ENCODE data around the gene WWOX. TPM values are rescaled to one million over a fixed set of nuclear protein-coding genes. Genes with fewer than 3 reads are reported as not detected.

The WWOX gene
- polyA plus RNA-seq, 4 donors: 4.9 to 15.8 (median 7.0) TPM

DNA sequence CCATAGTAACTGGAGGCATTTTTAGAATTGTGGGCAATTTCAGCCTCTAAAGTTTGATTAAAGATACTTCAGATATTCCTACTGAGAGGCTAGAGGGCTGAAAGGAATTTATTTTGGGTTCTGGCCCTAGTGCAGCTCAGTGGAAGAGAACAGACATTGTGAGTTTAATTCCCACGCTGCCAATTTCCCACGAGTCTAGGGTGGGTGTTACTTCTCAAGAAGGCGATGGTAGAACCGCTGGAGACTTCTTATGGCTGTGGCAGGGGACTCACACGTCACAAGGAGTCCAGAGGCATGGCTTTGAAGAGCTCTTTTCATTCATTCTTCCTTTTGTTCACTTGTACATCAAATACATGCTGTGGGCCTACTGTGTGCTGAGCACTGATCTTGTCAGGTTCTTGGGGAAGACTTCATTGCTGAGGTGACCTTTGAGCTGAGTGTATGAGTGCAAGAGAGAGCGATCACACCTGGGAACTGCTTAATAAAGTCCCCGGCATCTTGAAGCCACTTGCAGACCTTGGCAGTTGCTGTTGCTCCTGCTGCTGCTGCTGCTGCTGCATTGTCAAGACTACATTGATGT, 111.7 kb downstream of the WWOX start:
- FAIRE-seq: no peak

DNA sequence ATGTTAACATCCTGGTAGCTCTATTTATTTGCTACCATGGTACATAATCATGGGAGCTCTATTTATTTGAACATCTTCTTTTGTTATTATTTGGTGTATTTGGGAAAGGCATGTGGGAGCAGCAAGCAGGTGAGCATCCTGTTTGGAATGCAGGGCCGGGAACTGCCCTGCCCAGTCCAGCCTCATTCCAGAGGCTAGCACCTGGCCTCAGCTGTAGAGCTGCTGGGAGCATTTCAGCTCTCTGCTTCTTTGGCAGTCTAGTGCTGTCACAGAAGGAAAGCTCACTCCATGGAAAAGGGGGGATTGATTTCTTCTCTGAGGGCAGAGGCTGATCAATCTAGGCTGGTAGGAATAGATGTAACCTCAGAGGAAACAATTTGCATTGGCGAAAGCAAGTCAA, 112.5 kb downstream of the WWOX start:
- H3K36me3 ChIP-seq (ENCODE audit: control insufficient read depth in 3 of 3, insufficient read depth in 2 of 3, low read depth in 1 of 3, low read length in 3 of 3): no peaks in the 10 kb centered on the region
- H3K9me3 ChIP-seq (ENCODE audit: control insufficient read depth in 2 of 2, insufficient read depth in 1 of 2, low read depth in 1 of 2, low read length in 1 of 2): no peaks in the 10 kb centered on the region
- H3K27me3 ChIP-seq (ENCODE audit: control insufficient read depth in 3 of 3, insufficient read depth in 3 of 3, low read length in 3 of 3): no peaks in the 10 kb centered on the region
- DNase-seq (no peak), FAIRE-seq (no peak)
- H3K4me1 ChIP-seq (ENCODE audit: control insufficient read depth in 3 of 3, insufficient read depth in 2 of 3, low read depth in 1 of 3, low read length in 2 of 3): no peaks in the 10 kb centered on the region
- H3K27ac ChIP-seq (ENCODE audit: low read depth in 1 of 3, low read length in 2 of 3): no peak overlapping the region
- 64 to 85% (median 65%) methylated on average over 2 of the region's 2 CpGs for WGBS, 3 donors
- H3K4me3 ChIP-seq (ENCODE audit: low read depth in 1 of 3, low read length in 3 of 3): no peak overlapping the region

More for the DNA sequence above, 111.7 kb downstream of the WWOX start:
- Histone ChIP-seq H3K27me3 (ENCODE audit: control insufficient read depth in 3 of 3, insufficient read depth in 3 of 3, low read length in 3 of 3) (no peaks in the 10 kb centered on the region), H3K27ac (ENCODE audit: low read depth in 1 of 3, low read length in 2 of 3) (no peak overlapping the region), H3K36me3 (ENCODE audit: control insufficient read depth in 3 of 3, insufficient read depth in 2 of 3, low read depth in 1 of 3, low read length in 3 of 3) (no peaks in the 10 kb centered on the region), H3K4me1 (ENCODE audit: control insufficient read depth in 3 of 3, insufficient read depth in 2 of 3, low read depth in 1 of 3, low read length in 2 of 3) (no peaks in the 10 kb centered on the region), H3K4me3 (ENCODE audit: low read depth in 1 of 3, low read length in 3 of 3) (no peak overlapping the region), H3K9me3 (ENCODE audit: control insufficient read depth in 2 of 2, insufficient read depth in 1 of 2, low read depth in 1 of 2, low read length in 1 of 2) (no peaks in the 10 kb centered on the region)
- 80 to 86% (median 85%) methylated on average over 7 of the region's 7 CpGs for WGBS, 3 donors
- DNase-seq: no peak

DNA sequence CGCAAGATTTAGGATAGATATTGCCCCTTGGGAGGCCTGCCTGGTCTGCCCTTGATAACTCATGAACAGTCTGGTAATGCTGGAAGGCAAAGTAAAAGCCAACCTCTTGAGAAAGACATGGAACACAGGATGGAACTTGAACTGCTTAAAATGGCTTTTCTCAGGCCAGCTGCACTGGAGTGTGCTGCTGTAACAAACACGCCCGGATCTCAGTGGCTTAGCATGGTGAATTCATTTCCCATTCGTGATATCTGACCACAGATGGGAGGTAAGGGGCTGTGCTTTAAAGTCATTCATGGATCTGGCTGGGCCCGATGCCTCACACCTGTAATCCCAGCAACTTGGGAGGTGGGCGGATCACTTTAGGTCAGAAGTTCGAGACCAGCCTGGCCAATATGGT, 113.2 kb downstream of the WWOX start:
- 96 to 97% (median 96%) methylated on average over 7 of the region's 7 CpGs for WGBS, 3 donors
- H3K27me3 ChIP-seq (ENCODE audit: control insufficient read depth in 3 of 3, insufficient read depth in 3 of 3, low read length in 3 of 3): no peaks in the 10 kb centered on the region
- H3K4me3 ChIP-seq (ENCODE audit: low read depth in 1 of 3, low read length in 3 of 3): no peak overlapping the region
- H3K9me3 ChIP-seq (ENCODE audit: control insufficient read depth in 2 of 2, insufficient read depth in 1 of 2, low read depth in 1 of 2, low read length in 1 of 2): no peaks in the 10 kb centered on the region
- DNase-seq: no peak
- H3K27ac ChIP-seq (ENCODE audit: low read depth in 1 of 3, low read length in 2 of 3): no peak overlapping the region
- no peaks in the 10 kb centered on the region for H3K4me1 ChIP-seq (ENCODE audit: control insufficient read depth in 3 of 3, insufficient read depth in 2 of 3, low read depth in 1 of 3, low read length in 2 of 3)
- H3K36me3 ChIP-seq (ENCODE audit: control insufficient read depth in 3 of 3, insufficient read depth in 2 of 3, low read depth in 1 of 3, low read length in 3 of 3): no peaks in the 10 kb centered on the region
- no peak for FAIRE-seq

DNA sequence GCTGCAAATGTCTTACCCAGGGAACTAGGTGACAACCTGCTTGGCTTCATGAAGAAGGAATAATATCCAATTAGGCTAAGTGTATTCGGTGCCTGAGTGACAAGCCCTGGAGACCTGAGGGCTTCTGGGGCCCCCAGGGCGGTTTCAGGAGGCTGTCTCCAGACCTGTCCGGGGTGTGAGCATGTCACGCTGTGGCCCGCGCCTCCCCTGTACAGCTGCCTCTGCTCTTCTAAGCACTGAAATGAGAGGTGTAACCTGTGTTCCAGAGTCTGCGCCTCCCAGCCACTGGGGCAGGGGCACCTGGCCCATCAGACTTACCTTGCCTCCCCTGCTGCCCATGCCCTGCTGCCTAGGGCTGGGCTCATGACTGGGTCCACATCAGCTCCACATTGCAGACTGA, 114.3 kb downstream of the WWOX start:
- DNase-seq (no peak), FAIRE-seq (no peak)
- Histone ChIP-seq H3K9me3 (ENCODE audit: control insufficient read depth in 2 of 2, insufficient read depth in 1 of 2, low read depth in 1 of 2, low read length in 1 of 2) (no peaks in the 10 kb centered on the region), H3K4me3 (ENCODE audit: low read depth in 1 of 3, low read length in 3 of 3) (no peak overlapping the region), H3K36me3 (ENCODE audit: control insufficient read depth in 3 of 3, insufficient read depth in 2 of 3, low read depth in 1 of 3, low read length in 3 of 3) (no peaks in the 10 kb centered on the region), H3K27me3 (ENCODE audit: control insufficient read depth in 3 of 3, insufficient read depth in 3 of 3, low read length in 3 of 3) (no peaks in the 10 kb centered on the region), H3K27ac (ENCODE audit: low read depth in 1 of 3, low read length in 2 of 3) (no peak overlapping the region), H3K4me1 (ENCODE audit: control insufficient read depth in 3 of 3, insufficient read depth in 2 of 3, low read depth in 1 of 3, low read length in 2 of 3) (no peaks in the 10 kb centered on the region)
- WGBS, 3 donors: 95 to 100% (median 95%) methylated on average over 7 of the region's 7 CpGs

DNA sequence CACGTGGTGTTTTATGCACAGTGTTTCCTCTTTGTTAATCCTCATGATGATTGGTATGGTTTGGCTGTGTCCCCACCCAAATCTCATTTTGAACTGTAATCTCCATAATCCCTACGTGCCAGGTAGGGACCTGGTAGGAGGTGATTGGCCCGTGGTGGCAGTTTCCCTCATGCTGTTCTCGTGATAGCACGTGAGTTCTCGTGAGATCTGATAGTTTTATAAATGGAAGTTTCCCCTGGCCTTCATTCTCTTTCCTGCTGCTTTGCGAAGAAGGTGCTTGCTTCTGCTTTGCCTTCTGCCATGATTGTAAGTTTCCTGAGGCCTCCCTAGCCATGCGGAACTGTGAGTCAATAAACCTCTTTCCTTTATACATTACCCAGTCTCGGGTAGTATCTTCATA, 115.8 kb downstream of the WWOX start:
- Histone ChIP-seq H3K27me3 (ENCODE audit: control insufficient read depth in 3 of 3, insufficient read depth in 3 of 3, low read length in 3 of 3) (no peaks in the 10 kb centered on the region), H3K9me3 (ENCODE audit: control insufficient read depth in 2 of 2, insufficient read depth in 1 of 2, low read depth in 1 of 2, low read length in 1 of 2) (no peaks in the 10 kb centered on the region), H3K4me3 (ENCODE audit: low read depth in 1 of 3, low read length in 3 of 3) (no peak overlapping the region), H3K4me1 (ENCODE audit: control insufficient read depth in 3 of 3, insufficient read depth in 2 of 3, low read depth in 1 of 3, low read length in 2 of 3) (no peaks in the 10 kb centered on the region), H3K27ac (ENCODE audit: low read depth in 1 of 3, low read length in 2 of 3) (no peak overlapping the region), H3K36me3 (ENCODE audit: control insufficient read depth in 3 of 3, insufficient read depth in 2 of 3, low read depth in 1 of 3, low read length in 3 of 3) (no peaks in the 10 kb centered on the region)
- WGBS, 3 donors: 93 to 97% (median 95%) methylated on average over 9 of the region's 9 CpGs
- DNase-seq (no peak), FAIRE-seq (no peak)

DNA sequence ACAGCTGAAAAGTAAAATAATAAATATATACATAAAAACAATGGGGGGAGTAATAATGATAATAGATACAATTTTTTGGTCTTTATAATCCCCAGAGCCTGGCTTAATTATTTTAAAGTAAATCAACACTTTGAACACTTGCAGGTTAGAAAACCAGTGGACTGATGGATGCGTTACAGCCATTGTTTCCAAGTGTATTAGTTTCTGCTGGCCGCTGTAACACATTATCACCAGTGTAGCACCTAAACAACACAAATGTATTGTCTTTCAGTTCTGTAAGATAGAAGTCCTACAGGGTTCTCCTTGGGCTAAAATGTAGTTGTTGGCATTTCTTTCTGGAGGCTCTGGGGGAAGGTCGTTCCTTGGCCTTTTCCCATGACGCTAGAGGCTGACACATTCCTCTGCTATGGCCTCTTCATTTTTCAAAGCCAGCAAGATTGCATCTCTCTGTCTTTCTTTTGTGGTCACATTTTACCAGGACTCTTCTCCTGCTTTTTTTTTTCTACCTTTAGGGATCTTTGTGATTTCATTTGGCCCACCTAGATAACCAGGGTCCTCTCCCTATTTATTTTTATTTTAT, 116.8 kb downstream of the WWOX start:
- Histone ChIP-seq H3K27ac (ENCODE audit: low read depth in 1 of 3, low read length in 2 of 3) (no peak overlapping the region), H3K27me3 (ENCODE audit: control insufficient read depth in 3 of 3, insufficient read depth in 3 of 3, low read length in 3 of 3) (no peaks in the 10 kb centered on the region), H3K9me3 (ENCODE audit: control insufficient read depth in 2 of 2, insufficient read depth in 1 of 2, low read depth in 1 of 2, low read length in 1 of 2) (no peaks in the 10 kb centered on the region), H3K4me1 (ENCODE audit: control insufficient read depth in 3 of 3, insufficient read depth in 2 of 3, low read depth in 1 of 3, low read length in 2 of 3) (no peaks in the 10 kb centered on the region), H3K4me3 (ENCODE audit: low read depth in 1 of 3, low read length in 3 of 3) (no peak overlapping the region), H3K36me3 (ENCODE audit: control insufficient read depth in 3 of 3, insufficient read depth in 2 of 3, low read depth in 1 of 3, low read length in 3 of 3) (no peaks in the 10 kb centered on the region)
- FAIRE-seq (no peak), DNase-seq (no peak)
- 96 to 97% (median 96%) methylated on average over 4 of the region's 4 CpGs for WGBS, 3 donors

DNA sequence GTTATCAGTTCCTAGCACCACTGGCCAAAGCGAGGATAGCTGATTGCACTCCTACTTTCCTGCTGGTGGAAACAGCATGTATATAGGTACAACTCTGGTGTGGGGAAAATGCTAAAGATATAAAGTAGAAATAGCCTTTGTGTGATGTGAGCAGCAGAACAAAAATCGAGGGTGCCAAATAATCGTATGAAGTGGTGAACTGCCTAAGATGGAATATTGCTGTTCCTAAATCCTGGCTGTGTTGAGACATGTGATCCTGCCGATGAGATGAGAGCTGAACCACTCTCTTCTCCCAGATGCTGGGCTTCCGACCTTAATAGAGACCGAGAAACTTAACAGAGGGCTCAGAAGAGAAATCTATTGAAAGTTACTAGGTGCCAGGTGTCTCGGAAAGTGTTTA, 117.8 kb downstream of the WWOX start:
- 86 to 95% (median 89%) methylated on average over 7 of the region's 7 CpGs for WGBS, 3 donors
- no peaks in the 10 kb centered on the region for H3K36me3 ChIP-seq (ENCODE audit: control insufficient read depth in 3 of 3, insufficient read depth in 2 of 3, low read depth in 1 of 3, low read length in 3 of 3)
- H3K9me3 ChIP-seq (ENCODE audit: control insufficient read depth in 2 of 2, insufficient read depth in 1 of 2, low read depth in 1 of 2, low read length in 1 of 2): no peaks in the 10 kb centered on the region
- no peak for DNase-seq
- H3K27me3 ChIP-seq (ENCODE audit: control insufficient read depth in 3 of 3, insufficient read depth in 3 of 3, low read length in 3 of 3): no peaks in the 10 kb centered on the region
- FAIRE-seq: no peak
- no peaks in the 10 kb centered on the region for H3K4me1 ChIP-seq (ENCODE audit: control insufficient read depth in 3 of 3, insufficient read depth in 2 of 3, low read depth in 1 of 3, low read length in 2 of 3)
- H3K27ac ChIP-seq (ENCODE audit: low read depth in 1 of 3, low read length in 2 of 3): no peak overlapping the region
- H3K4me3 ChIP-seq (ENCODE audit: low read depth in 1 of 3, low read length in 3 of 3): no peak overlapping the region

DNA sequence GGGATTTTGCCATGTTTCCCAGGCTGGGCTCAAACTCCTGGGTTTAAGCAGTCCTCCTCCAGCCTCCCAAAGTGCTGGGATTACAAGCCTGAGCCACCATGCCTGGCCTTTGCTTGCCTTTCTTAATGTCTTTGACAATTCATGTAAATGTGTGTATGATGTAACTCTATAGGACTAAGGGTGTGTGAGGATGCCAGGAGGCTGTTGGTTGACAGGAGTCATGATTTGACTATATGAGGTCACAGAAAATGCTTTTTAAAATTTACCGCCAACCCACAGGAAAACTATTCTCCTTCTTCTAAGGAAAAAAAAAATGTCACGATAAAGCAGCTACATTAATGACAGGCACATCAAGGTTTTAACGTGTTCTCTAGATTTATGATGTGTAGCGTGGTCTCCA, 118.8 kb downstream of the WWOX start:
- Histone ChIP-seq H3K27ac (ENCODE audit: low read depth in 1 of 3, low read length in 2 of 3) (no peak overlapping the region), H3K4me3 (ENCODE audit: low read depth in 1 of 3, low read length in 3 of 3) (no peak overlapping the region), H3K27me3 (ENCODE audit: control insufficient read depth in 3 of 3, insufficient read depth in 3 of 3, low read length in 3 of 3) (no peaks in the 10 kb centered on the region), H3K4me1 (ENCODE audit: control insufficient read depth in 3 of 3, insufficient read depth in 2 of 3, low read depth in 1 of 3, low read length in 2 of 3) (no peaks in the 10 kb centered on the region), H3K9me3 (ENCODE audit: control insufficient read depth in 2 of 2, insufficient read depth in 1 of 2, low read depth in 1 of 2, low read length in 1 of 2) (no peaks in the 10 kb centered on the region), H3K36me3 (ENCODE audit: control insufficient read depth in 3 of 3, insufficient read depth in 2 of 3, low read depth in 1 of 3, low read length in 3 of 3) (no peaks in the 10 kb centered on the region)
- 96 to 98% (median 96%) methylated on average over 4 of the region's 4 CpGs for WGBS, 3 donors
- DNase-seq (no peak), FAIRE-seq (no peak)
